GM19452 (cell line): ENCODE data around the gene CCDC88B.
A peak's percentile ranks its signal among the peaks of the same experiment; 100 is the strongest.

Source experiments
- ATAC-seq: cut with Tn5 transposase; IDR thresholded peaks from one replicate; pipeline ENCODE4 v1.9.1; 2021; ENCODE audit not compliant: unreplicated experiment

The CCDC88B gene

GRCh38 chr11:64339754-64340408, at the start of gene CCDC88B:
TSS of gene CCDC88B (plus strand) at chr11:64340204. CDS start at chr11:64340267, 63 bp downstream.
- ATAC-seq: peak; percentile 57

GRCh38 chr11:64290352-64291261, 49.4 kb upstream of the CCDC88B start:
- ATAC-seq: no peak

GRCh38 chr11:64291262-64291751, 48.7 kb upstream of the CCDC88B start, which contains the start of gene KCNK4:
TSS of gene KCNK4 (plus strand) at chr11:64291302. CDS start at chr11:64293019, 1,717 bp downstream.
- no peak for ATAC-seq

GRCh38 chr11:64291752-64292459, 48.1 kb upstream of the CCDC88B start:
- no peak for ATAC-seq

GRCh38 chr11:64292460-64293254, 47.3 kb upstream of the CCDC88B start:
- ATAC-seq: no peak

- ATAC-seq: no peak
These were observed 45.2 kb upstream of the CCDC88B start for GRCh38 chr11:64294774-64295173.

GRCh38 chr11:64295760-64296159, 44.2 kb upstream of the CCDC88B start:
- ATAC-seq: no peak

- no peak for ATAC-seq
These were observed 43.8 kb upstream of the CCDC88B start for GRCh38 chr11:64296236-64296635.

- ATAC-seq: no peak
These were observed 42.9 kb upstream of the CCDC88B start for GRCh38 chr11:64296830-64297698.

- no peak for ATAC-seq
These were observed 42.2 kb upstream of the CCDC88B start for GRCh38 chr11:64297699-64298358.

GRCh38 chr11:64298966-64299846, 40.8 kb upstream of the CCDC88B start:
- ATAC-seq: no peak

GRCh38 chr11:64299847-64300648, 40.0 kb upstream of the CCDC88B start, which contains the start of gene CATSPERZ:
TSS of gene CATSPERZ (plus strand) at chr11:64300358. CDS start at chr11:64300411, 53 bp downstream.
- ATAC-seq: no peak

- ATAC-seq: no peak
These were observed 36.6 kb upstream of the CCDC88B start for GRCh38 chr11:64303109-64304031.

- no peak for ATAC-seq
These were observed 36.0 kb upstream of the CCDC88B start for GRCh38 chr11:64304032-64304315.

- ATAC-seq: peak; percentile 33
These were observed 35.5 kb upstream of the CCDC88B start for GRCh38 chr11:64304316-64305072.
